Breast epithelium (tissue), 4 donors: Measurements from ENCODE around the gene HHLA2. TPM values are rescaled to one million over a fixed set of nuclear protein-coding genes. Genes with fewer than 3 reads are reported as not detected.
"Not testable (repeated sequence)": the region's sequence is repeated elsewhere in the genome, so short reads cannot be mapped to it uniquely, and the experiment has no call there.

ENCODE experiments used
- DNase-seq, 2 donors: peaks; one replicate each; pipeline ENCODE4 v3.0.0-alpha.2; 2019; ENCODE audit warnings: low spot score in 2 of 2
- H3K27ac ChIP-seq, 2 donors: fragments of 200-600 bp; sonication (generic) in 1 of 2; one replicate each; pipeline ENCODE4 v1.5.1; 2016 to 2019; ENCODE audit warnings: mild to moderate bottlenecking in 1 of 2
- H3K27me3 ChIP-seq, 2 donors: fragments of 200-600 bp; sonication (generic) in 1 of 2; one replicate each; pipeline versions ENCODE4 v1.5.1 to v1.6.0; 2017 to 2019; ENCODE audit warnings: control low read depth in 1 of 2, mild to moderate bottlenecking in 1 of 2
- H3K36me3 ChIP-seq: fragments of 200-600 bp; one replicate; pipeline ENCODE4 v1.5.1; 2019
- H3K4me1 ChIP-seq, 2 donors: fragments of 200-600 bp; sonication (generic); one replicate each; pipeline ENCODE4 v1.5.1; 2016 to 2019; ENCODE audit warnings: control low read depth in 1 of 2
- H3K4me3 ChIP-seq, 3 donors: fragments of 200-600 bp; sonication (generic); 1 replicate in 2 of 3; 2 replicates in 1 of 3; pipeline ENCODE4 v1.5.1; 2016 to 2019; ENCODE audit warnings: mild to moderate bottlenecking in 3 of 3, moderate library complexity in 2 of 3
- H3K9me3 ChIP-seq, 2 donors: fragments of 200-600 bp; sonication (generic) in 1 of 2; one replicate each; pipeline ENCODE4 v1.5.1; 2016 to 2019; ENCODE audit warnings: control low read depth in 1 of 2
- CTCF ChIP-seq, 3 donors: fragments of 450-650 bp; IDR thresholded peaks; one replicate each; pipeline ENCODE4 v1.5.1; 2016 to 2017; ENCODE audit warnings: antibody characterized with exemption in 3 of 3, mild to moderate bottlenecking in 3 of 3, moderate library complexity in 3 of 3
- POLR2A ChIP-seq: fragments of 450-650 bp; IDR thresholded peaks from one replicate; pipeline ENCODE4 v1.6.1; 2016; ENCODE audit warnings: antibody characterized with exemption, mild to moderate bottlenecking, moderate library complexity
- POLR2AphosphoS5 ChIP-seq, 3 donors: sonication (generic); formaldehyde crosslinking; IDR thresholded peaks; one replicate each; pipeline ENCODE4 v1.6.1; 2017; ENCODE audit warnings: antibody characterized with exemption in 3 of 3
- intact Hi-C: fragments of 100-400 bp; cut with DNase I; formaldehyde crosslinking; loops from one replicate; pipeline ENCODE4 v1.15.1; 2023; ENCODE audit warnings: low total_unique reads
- total RNA-seq, 3 donors: library from RNA; depleted of rRNA; stranded (reverse); fragments of >200 nt; gene quantifications; one replicate each; pipeline ENCODE4 v1.1.0, GENCODE V29; 2016

HHLA2 gene
- total RNA-seq, 3 donors from 2014 or later = 1.6 TPM; not detected in 2

- Histone ChIP-seq H3K4me3 (no peak overlapping the region), H3K9me3 (no peaks in the 10 kb centered on the region), H3K4me1 (no peaks in the 10 kb centered on the region), H3K27ac (no peak overlapping the region), H3K27me3 (no peaks in the 10 kb centered on the region), H3K36me3 (no peaks in the 10 kb centered on the region)
- DNase-seq = no peak
- intact Hi-C loops = no loop called here
- TF ChIP-seq CTCF (IDR thresholded peaks at IDR 0.05) (no peak), POLR2A (no peak), POLR2AphosphoS5 (IDR thresholded peaks at IDR 0.05) (no peak)
Measured at GRCh38 chr3:108285176-108285575, 11.2 kb upstream of the HHLA2 start.

GRCh38 chr3:108287146-108287545 lies 9.2 kb upstream of the HHLA2 start:
- H3K4me1 ChIP-seq = no peaks in the 10 kb centered on the region
- H3K9me3 ChIP-seq = no peaks in the 10 kb centered on the region
- intact Hi-C loops = no loop called here
- H3K27ac ChIP-seq = no peak overlapping the region
- no peak overlapping the region for H3K4me3 ChIP-seq
- no peaks in the 10 kb centered on the region for H3K27me3 ChIP-seq
- DNase-seq = no peak
- TF ChIP-seq CTCF (IDR thresholded peaks at IDR 0.05) (no peak), POLR2A (no peak), POLR2AphosphoS5 (IDR thresholded peaks at IDR 0.05) (no peak)
- H3K36me3 ChIP-seq = no peaks in the 10 kb centered on the region

GRCh38 chr3:108288193-108288592 lies 8.2 kb upstream of the HHLA2 start:
- H3K27me3 ChIP-seq, DNase-seq, H3K4me3 ChIP-seq, H3K27ac ChIP-seq, H3K4me1 ChIP-seq, intact Hi-C loops, H3K9me3 ChIP-seq, H3K36me3 ChIP-seq: not testable (repeated sequence)

- H3K27me3 ChIP-seq = no peaks in the 10 kb centered on the region
- no peaks in the 10 kb centered on the region for H3K36me3 ChIP-seq
- TF ChIP-seq POLR2AphosphoS5 (IDR thresholded peaks at IDR 0.05) = no peak
- TF ChIP-seq POLR2A = no peak
- H3K4me3 ChIP-seq = no peak overlapping the region
- no peak overlapping the region for H3K27ac ChIP-seq
- H3K9me3 ChIP-seq = no peaks in the 10 kb centered on the region
- DNase-seq = no peak
- intact Hi-C loops = no loop called here
- no peaks in the 10 kb centered on the region for H3K4me1 ChIP-seq
Measured at GRCh38 chr3:108289159-108289558, 7.2 kb upstream of the HHLA2 start.

- H3K9me3 ChIP-seq = no peaks in the 10 kb centered on the region
- H3K4me3 ChIP-seq = no peak overlapping the region
- no peaks in the 10 kb centered on the region for H3K27me3 ChIP-seq
- no peaks in the 10 kb centered on the region for H3K36me3 ChIP-seq
- intact Hi-C loops = no loop called here
- no peak overlapping the region for H3K27ac ChIP-seq
- no peaks in the 10 kb centered on the region for H3K4me1 ChIP-seq
- DNase-seq = no peak
- TF ChIP-seq POLR2A (no peak), CTCF (IDR thresholded peaks at IDR 0.05) (no peak), POLR2AphosphoS5 (IDR thresholded peaks at IDR 0.05) (no peak)
Measured at GRCh38 chr3:108292450-108292849, 3.9 kb upstream of the HHLA2 start.

- no peaks in the 10 kb centered on the region for H3K27me3 ChIP-seq
- no peaks in the 10 kb centered on the region for H3K36me3 ChIP-seq
- no peak overlapping the region for H3K27ac ChIP-seq
- H3K9me3 ChIP-seq = no peaks in the 10 kb centered on the region
- intact Hi-C loops = no loop called here
- DNase-seq = no peak
- no peaks in the 10 kb centered on the region for H3K4me1 ChIP-seq
- no peak for TF ChIP-seq POLR2A
- no peak for TF ChIP-seq POLR2AphosphoS5 (IDR thresholded peaks at IDR 0.05)
- TF ChIP-seq CTCF (IDR thresholded peaks at IDR 0.05) = no peak
- H3K4me3 ChIP-seq = no peak overlapping the region
Measured at GRCh38 chr3:108292905-108293328, 3.4 kb upstream of the HHLA2 start.
